Endothelial cell (in vitro differentiated cells): ENCODE data around the gene SMIM23. TPM values are rescaled to one million over a fixed set of nuclear protein-coding genes. Genes with fewer than 3 reads are reported as not detected.

Source experiments
- DNase-seq: peaks from one replicate; pipeline ENCODE4 v3.0.0; 2021; ENCODE audit warnings: low spot score
- H3K27ac Mint-ChIP-seq: one replicate; pipeline ENCODE4 v1.8.0; 2021; ENCODE audit warnings: mixed read lengths, inconsistent platforms; ENCODE audit not compliant: unreplicated experiment
- H3K27me3 Mint-ChIP-seq: one replicate; pipeline ENCODE4 v1.8.0; 2021; ENCODE audit warnings: mild to moderate bottlenecking, moderate library complexity, mixed read lengths, inconsistent platforms; ENCODE audit not compliant: unreplicated experiment
- H3K36me3 Mint-ChIP-seq: one replicate; pipeline ENCODE4 v1.8.0; 2021; ENCODE audit warnings: mild to moderate bottlenecking, low read depth, mixed read lengths, inconsistent platforms; ENCODE audit not compliant: unreplicated experiment
- H3K4me1 Mint-ChIP-seq: one replicate; pipeline ENCODE4 v1.8.0; 2021; ENCODE audit warnings: mild to moderate bottlenecking, mixed read lengths, inconsistent platforms; ENCODE audit not compliant: unreplicated experiment
- H3K4me3 Mint-ChIP-seq: one replicate; pipeline ENCODE4 v1.8.0; 2021; ENCODE audit warnings: mild to moderate bottlenecking, mixed read lengths, inconsistent platforms; ENCODE audit not compliant: unreplicated experiment
- H3K9me3 Mint-ChIP-seq: one replicate; pipeline ENCODE4 v1.8.0; 2021; ENCODE audit warnings: mixed read lengths, inconsistent platforms; ENCODE audit not compliant: unreplicated experiment
- CTCF ChIP-seq: fragments of 200-600 bp; sonication (generic); IDR thresholded peaks from one replicate; pipeline ENCODE4 v1.5.0; 2021; ENCODE audit warnings: antibody characterized with exemption; ENCODE audit not compliant: unreplicated experiment
- total RNA-seq: library from RNA; stranded (reverse); fragmentation: NEBNext Ultra II Directional; extraction: Animal tissue kit (Norgen Biotek cat#: 25700); gene quantifications from one replicate; pipeline ENCODE4 v1.2.1, GENCODE V29; 2021; ENCODE audit not compliant: unreplicated experiment

The SMIM23 gene
- total RNA-seq, 1 donor from 2014 or later, result not detected

DNA sequence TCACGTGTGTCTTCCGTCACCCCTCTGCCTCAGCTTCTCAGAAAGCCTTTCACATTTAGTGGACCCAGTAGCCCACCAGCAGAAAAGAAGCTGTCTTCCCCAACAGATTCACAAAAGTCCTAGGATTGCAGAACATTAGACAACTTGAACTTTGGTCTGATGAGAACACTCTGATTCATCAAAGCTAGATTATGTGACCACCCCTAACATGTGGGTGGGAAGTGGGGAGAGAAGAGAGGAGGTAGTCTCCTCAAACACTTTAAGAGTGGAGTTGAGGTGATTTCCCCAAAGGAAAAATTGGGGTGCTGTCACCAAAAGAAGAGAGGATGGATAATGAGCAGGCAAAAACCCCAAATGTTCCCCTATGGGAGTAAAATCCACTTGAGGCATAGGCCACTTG is 41.4 kb upstream of the SMIM23 start:
- no peaks in the 10 kb centered on the region for H3K4me1 Mint-ChIP-seq
- no peaks in the 10 kb centered on the region for H3K36me3 Mint-ChIP-seq
- no peak overlapping the region for H3K4me3 Mint-ChIP-seq
- H3K27ac Mint-ChIP-seq, result no peak overlapping the region
- TF ChIP-seq CTCF, result no peak
- DNase-seq, result no peak
- peaks cover 2% of the 10 kb centered on the region for H3K27me3 Mint-ChIP-seq
- H3K9me3 Mint-ChIP-seq, result no peaks in the 10 kb centered on the region

- Mint-ChIP-seq H3K27me3 (peaks cover 4% of the 10 kb centered on the region), H3K27ac (no peak overlapping the region), H3K9me3 (no peaks in the 10 kb centered on the region), H3K4me3 (no peak overlapping the region), H3K36me3 (no peaks in the 10 kb centered on the region), H3K4me1 (no peaks in the 10 kb centered on the region)
- DNase-seq, result no peak
- TF ChIP-seq CTCF, result no peak
Observed at GRCh38 chr5:171744882-171745281, 40.7 kb upstream of the SMIM23 start.

- Mint-ChIP-seq H3K36me3 (no peaks in the 10 kb centered on the region), H3K9me3 (no peaks in the 10 kb centered on the region), H3K4me3 (no peak overlapping the region), H3K27ac (no peak overlapping the region), H3K27me3 (peaks cover 4% of the 10 kb centered on the region), H3K4me1 (no peaks in the 10 kb centered on the region)
- TF ChIP-seq CTCF, result no peak
- DNase-seq, result no peak
Observed at GRCh38 chr5:171745602-171746001, 40.0 kb upstream of the SMIM23 start.

DNA sequence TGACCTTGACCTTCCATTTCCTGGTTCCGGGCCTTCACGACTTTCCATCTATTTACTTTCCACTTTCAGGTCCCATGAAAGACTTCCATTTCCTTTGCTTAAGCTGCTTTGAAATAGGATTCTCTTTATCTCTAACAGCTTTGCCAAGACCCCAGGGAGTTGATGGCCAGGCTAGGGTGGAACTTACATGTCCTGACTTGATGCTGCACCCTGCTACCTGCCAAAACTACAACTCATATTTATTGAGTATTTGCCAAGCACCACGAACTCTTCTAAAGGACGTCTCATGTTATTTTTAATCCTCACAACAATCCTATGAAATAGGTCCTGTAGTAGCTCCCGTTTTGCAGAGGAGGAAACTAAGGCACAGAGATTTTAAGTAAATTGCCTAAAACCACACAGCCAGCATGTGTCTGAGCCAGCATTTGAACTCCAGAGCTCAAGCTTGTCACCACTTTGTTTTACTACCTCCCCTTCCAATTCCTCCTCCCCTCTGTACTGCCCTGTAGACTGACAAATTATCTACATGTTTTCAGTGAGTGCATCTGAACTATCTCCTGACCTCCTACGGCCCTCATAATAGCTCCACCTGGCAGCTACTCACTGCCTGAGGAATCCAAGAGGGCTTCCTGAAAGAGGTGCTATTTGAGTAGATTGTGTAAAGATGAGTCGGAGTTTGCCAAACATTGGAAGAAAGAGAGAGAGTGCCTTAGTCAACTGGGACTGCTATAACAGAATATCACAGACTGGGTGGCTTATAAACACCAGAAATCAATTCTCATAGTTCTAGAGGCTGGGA is 38.4 kb upstream of the SMIM23 start:
- Mint-ChIP-seq H3K27ac (no peak overlapping the region), H3K27me3 (peaks cover 4% of the 10 kb centered on the region), H3K36me3 (no peaks in the 10 kb centered on the region), H3K9me3 (no peaks in the 10 kb centered on the region), H3K4me1 (no peaks in the 10 kb centered on the region), H3K4me3 (no peak overlapping the region)
- TF ChIP-seq CTCF, result no peak
- DNase-seq, result no peak

DNA sequence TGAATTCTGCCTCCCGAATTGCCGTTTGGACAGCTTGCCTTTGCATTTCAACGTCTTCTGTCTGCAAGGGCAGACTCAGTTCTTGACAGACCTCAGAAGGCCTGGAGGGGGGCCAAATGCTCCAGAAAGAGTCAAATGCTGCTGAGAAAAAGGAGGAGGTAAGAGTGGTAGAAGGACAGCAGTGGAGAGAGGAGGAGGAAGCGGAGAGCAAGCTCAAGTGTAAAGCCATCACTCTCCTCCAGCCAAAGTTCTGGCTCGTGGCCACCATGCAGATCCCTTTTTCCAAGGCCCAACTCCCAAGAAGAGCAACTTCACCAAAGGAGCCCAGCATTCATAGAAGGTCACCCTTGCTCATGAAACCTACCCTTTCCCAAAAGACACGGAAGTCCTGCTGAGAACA is 36.9 kb upstream of the SMIM23 start:
- H3K27ac Mint-ChIP-seq, result no peak overlapping the region
- H3K4me1 Mint-ChIP-seq, result no peaks in the 10 kb centered on the region
- DNase-seq, result no peak
- no peaks in the 10 kb centered on the region for H3K36me3 Mint-ChIP-seq
- no peak for TF ChIP-seq CTCF
- no peaks in the 10 kb centered on the region for H3K9me3 Mint-ChIP-seq
- H3K27me3 Mint-ChIP-seq, result peaks cover 4% of the 10 kb centered on the region
- H3K4me3 Mint-ChIP-seq, result no peak overlapping the region
